Measurements from ENCODE around the gene HOGA1.

- TF ChIP-seq CTCF (IDR thresholded peaks at IDR 0.05), result no peak
- no peak for TF ChIP-seq TCF7L2 (IDR thresholded peaks at IDR 0.05; ENCODE audit: low read depth, low read length)
- no peak for TF ChIP-seq POLR2AphosphoS5 (IDR thresholded peaks at IDR 0.05; ENCODE audit: low read depth, low read length)
- no peak for TF ChIP-seq REST (IDR thresholded peaks at IDR 0.05; ENCODE audit: insufficient read depth in 1 of 2, low read depth in 2 of 2, low read length in 1 of 2)
- TF ChIP-seq SIN3A (IDR thresholded peaks at IDR 0.05; ENCODE audit: borderline replicate concordance, insufficient read depth, low read depth, low read length), result no peak
Observed at GRCh38 chr10:97651773-97652172, 67.6 kb downstream of the HOGA1 start.

Data from Panc1 (cell line).